GM21526 (cell line): ENCODE data around the gene CYBA.

Experiments used
- ATAC-seq: cut with Tn5 transposase; IDR thresholded peaks from one replicate; pipeline ENCODE4 v1.9.1; 2021; ENCODE audit warnings: moderate library complexity; ENCODE audit not compliant: unreplicated experiment, low FRiP score

The CYBA gene

GRCh38 chr16:88631920-88632586, 18.8 kb downstream of the CYBA start:
- ATAC-seq, result no peak

- no peak for ATAC-seq
Observed at GRCh38 chr16:88631384-88631783, 19.5 kb downstream of the CYBA start.

- ATAC-seq, result no peak
Observed at GRCh38 chr16:88630941-88631340, 19.9 kb downstream of the CYBA start.

GRCh38 chr16:88630433-88630832, 20.4 kb downstream of the CYBA start:
- ATAC-seq, result no peak

- ATAC-seq, result no peak
Observed at GRCh38 chr16:88629835-88630234, 21.0 kb downstream of the CYBA start.

- no peak for ATAC-seq
Observed at GRCh38 chr16:88628512-88628974, 22.3 kb downstream of the CYBA start.

- no peak for ATAC-seq
Observed at GRCh38 chr16:88627531-88628411, 23.1 kb downstream of the CYBA start.

- no peak for ATAC-seq
Observed at GRCh38 chr16:88626646-88627045, 24.2 kb downstream of the CYBA start.

GRCh38 chr16:88624977-88625576, 25.8 kb downstream of the CYBA start:
- ATAC-seq, result no peak

- no peak for ATAC-seq
Observed at GRCh38 chr16:88624481-88624880, 26.4 kb downstream of the CYBA start.

GRCh38 chr16:88623858-88624257, 27.0 kb downstream of the CYBA start:
- ATAC-seq, result no peak

- no peak for ATAC-seq
Observed at GRCh38 chr16:88622866-88623265, 28.0 kb downstream of the CYBA start.

- ATAC-seq, result no peak
Observed at GRCh38 chr16:88622125-88622524, 28.7 kb downstream of the CYBA start.

GRCh38 chr16:88619859-88620815, 30.7 kb downstream of the CYBA start:
- no peak for ATAC-seq

GRCh38 chr16:88618956-88619667, 31.7 kb downstream of the CYBA start:
- ATAC-seq, result no peak

GRCh38 chr16:88618182-88618955, 32.5 kb downstream of the CYBA start:
- ATAC-seq, result no peak

- no peak for ATAC-seq
Observed at GRCh38 chr16:88617268-88618031, 33.4 kb downstream of the CYBA start.

GRCh38 chr16:88616736-88617135, 34.1 kb downstream of the CYBA start:
- no peak for ATAC-seq
